ENCODE results near the gene PRKAR1A. TPM values are rescaled to one million over a fixed set of nuclear protein-coding genes. Genes with fewer than 3 reads are reported as not detected.

Gene PRKAR1A
- total RNA-seq, 2 experiments from 2014 or later: 158 to 332 TPM

GRCh38 chr17:68527314-68527713 lies 15.1 kb downstream of the PRKAR1A start:
- no peak overlapping the region for H3K4me3 ChIP-seq (ENCODE audit: low read depth, low read length, poor library complexity, severe bottlenecking)
- H3K9me3 ChIP-seq (ENCODE audit: low read length): no peaks in the 10 kb centered on the region
- no peaks in the 10 kb centered on the region for H3K79me2 ChIP-seq (ENCODE audit: insufficient read depth, low read depth, low read length)
- no peaks in the 10 kb centered on the region for H3K9me2 ChIP-seq (ENCODE audit: insufficient read depth, low read length)
- CTCF ChIA-PET (ENCODE audit: unreplicated experiment): no interaction called here
- H3K4me2 ChIP-seq (ENCODE audit: low read length): no peak overlapping the region
- H3K4me1 ChIP-seq (ENCODE audit: insufficient read depth, low read length, poor library complexity, severe bottlenecking): no peaks in the 10 kb centered on the region
- TF ChIP-seq CTCF (conservative IDR thresholded peaks at IDR 0.05; ENCODE audit: low read length): no peak
- no peak for TF ChIP-seq EZH2phosphoT487 (IDR thresholded peaks at IDR 0.05; ENCODE audit: borderline replicate concordance, low read depth, low read length)
- no TSS peak for BruUV-seq (replicated peaks)
- H3K27ac ChIP-seq (ENCODE audit: low read depth, low read length, poor library complexity, severe bottlenecking): no peak overlapping the region
- H4K20me1 ChIP-seq (ENCODE audit: insufficient read depth, low read length): peaks cover 4% of the 10 kb centered on the region; the same call in 1 of the 2 replicates
- intact Hi-C loops (cut with micrococcal nuclease; ENCODE audit: unreplicated experiment): no loop called here
- peaks cover 100% of the 10 kb centered on the region for H3K36me3 ChIP-seq (ENCODE audit: insufficient read depth, low read length)
- POLR2A ChIA-PET: interaction anchor here (1.4 kb wide), 1 partner anchor 11 kb away, joined by 4 read pairs; no protein-coding TSS in a partner anchor
- DNase-seq (ENCODE audit: low spot score): no peak
- no peak overlapping the region for H2AFZ ChIP-seq (ENCODE audit: low read length)

- Histone ChIP-seq H3K4me3 (ENCODE audit: low read depth, low read length, poor library complexity, severe bottlenecking) (no peak overlapping the region), H3K4me2 (ENCODE audit: low read length) (no peak overlapping the region), H3K9me2 (ENCODE audit: insufficient read depth, low read length) (no peaks in the 10 kb centered on the region), H3K36me3 (ENCODE audit: insufficient read depth, low read length) (peaks cover 100% of the 10 kb centered on the region), H3K9me3 (ENCODE audit: low read length) (no peaks in the 10 kb centered on the region), H3K4me1 (ENCODE audit: insufficient read depth, low read length, poor library complexity, severe bottlenecking) (no peaks in the 10 kb centered on the region), H4K20me1 (ENCODE audit: insufficient read depth, low read length) (0 out of 2 replicates have a peak, but pooled peaks cover 4% of the 10 kb centered on the region), H3K79me2 (ENCODE audit: insufficient read depth, low read depth, low read length) (no peaks in the 10 kb centered on the region), H2AFZ (ENCODE audit: low read length) (no peak overlapping the region), H3K27ac (ENCODE audit: low read depth, low read length, poor library complexity, severe bottlenecking) (no peak overlapping the region)
- CTCF ChIA-PET (ENCODE audit: unreplicated experiment): no interaction called here
- DNase-seq (ENCODE audit: low spot score): no peak
- TF ChIP-seq CTCF (conservative IDR thresholded peaks at IDR 0.05; ENCODE audit: low read length): no peak
- TF ChIP-seq EZH2phosphoT487 (IDR thresholded peaks at IDR 0.05; ENCODE audit: borderline replicate concordance, low read depth, low read length): no peak
- POLR2A ChIA-PET: interaction anchor here (0.6 kb wide), 2 partner anchors 334 to 524 kb away, joined by 3 to 5 read pairs; no protein-coding TSS in a partner anchor
- TSS peak; percentile 65 for BruUV-seq (replicated peaks)
- intact Hi-C loops (cut with micrococcal nuclease; ENCODE audit: unreplicated experiment): no loop called here
These were observed 19.0 kb downstream of the PRKAR1A start for GRCh38 chr17:68531252-68531651.

- Histone ChIP-seq H3K36me3 (ENCODE audit: insufficient read depth, low read length) (peaks cover 100% of the 10 kb centered on the region), H3K4me1 (ENCODE audit: insufficient read depth, low read length, poor library complexity, severe bottlenecking) (no peaks in the 10 kb centered on the region), H2AFZ (ENCODE audit: low read length) (no peak overlapping the region), H3K79me2 (ENCODE audit: insufficient read depth, low read depth, low read length) (no peaks in the 10 kb centered on the region), H3K9me3 (ENCODE audit: low read length) (no peaks in the 10 kb centered on the region), H3K4me2 (ENCODE audit: low read length) (no peak overlapping the region), H3K9me2 (ENCODE audit: insufficient read depth, low read length) (no peaks in the 10 kb centered on the region), H4K20me1 (ENCODE audit: insufficient read depth, low read length) (no peaks in the 10 kb centered on the region), H3K27ac (ENCODE audit: low read depth, low read length, poor library complexity, severe bottlenecking) (no peak overlapping the region), H3K4me3 (ENCODE audit: low read depth, low read length, poor library complexity, severe bottlenecking) (no peak overlapping the region)
- TF ChIP-seq CTCF (conservative IDR thresholded peaks at IDR 0.05; ENCODE audit: low read length) (no peak), EZH2phosphoT487 (IDR thresholded peaks at IDR 0.05; ENCODE audit: borderline replicate concordance, low read depth, low read length) (no peak)
- ChIA-PET CTCF (ENCODE audit: unreplicated experiment) (interaction anchor here (1.2 kb wide), 1 partner anchor 81 kb away, joined by 3 read pairs; no protein-coding TSS in a partner anchor), POLR2A (interaction anchor here (0.6 to 1.0 kb wide), 2 partner anchors 36 to 52 kb away, joined by 3 to 5 read pairs; no protein-coding TSS in a partner anchor)
- no TSS peak for BruUV-seq (replicated peaks)
- intact Hi-C loops (cut with micrococcal nuclease; ENCODE audit: unreplicated experiment): no loop called here
- no peak for DNase-seq (ENCODE audit: low spot score)
These were observed 20.6 kb downstream of the PRKAR1A start for GRCh38 chr17:68532826-68533225.

Measured in OCI-LY7 (cell line).